ENCODE measurements around the gene PXDN.

Gene PXDN

GRCh38 chr2:1639086-1639858 lies 105.0 kb downstream of the PXDN start:
- no peak for TF ChIP-seq Cebpa-rat (IDR thresholded peaks at IDR 0.05)
- no peak overlapping the region for H3K4me3 ChIP-seq

GRCh38 chr2:1638281-1638860 lies 105.9 kb downstream of the PXDN start:
- Histone ChIP-seq H3K4me1 (no peaks in the 10 kb centered on the region), H3K4me2 (no peak overlapping the region), H3K9me3 (replicated peaks in 1 of 11) (no peaks in the 10 kb centered on the region), H3K27ac (no peak overlapping the region), H4K20me1 (peaks cover 0 to 92% (median 60%) of the 10 kb centered on the region in 11 experiments; a peak in 18 of 22 replicates), H3K9ac (no peak overlapping the region), H3K4me3 (no peak overlapping the region), H3K36me3 (peaks cover 96 to 100% (median 100%) of the 10 kb centered on the region in 11 experiments), H3K27me3 (no peaks in the 10 kb centered on the region)
- no peak for TF ChIP-seq Cebpa-rat (IDR thresholded peaks at IDR 0.05)

More at GRCh38 chr2:1639086-1639858, 105.0 kb downstream of the PXDN start:
- H3K27ac ChIP-seq, result no peak overlapping the region
- no peaks in the 10 kb centered on the region for H3K9me3 ChIP-seq (replicated peaks in 1 of 11)
- 0 out of 22 replicates have a peak overlapping the region, but pooled peaks of 1 of the 11 experiments have one; percentile 5 for H3K9ac ChIP-seq
- H3K36me3 ChIP-seq, result peaks cover 96 to 100% (median 99%) of the 10 kb centered on the region in 11 experiments
- H3K4me2 ChIP-seq, result no peak overlapping the region
- no peaks in the 10 kb centered on the region for H3K27me3 ChIP-seq
- H3K4me1 ChIP-seq, result no peaks in the 10 kb centered on the region
- peaks cover 0 to 86% (median 59%) of the 10 kb centered on the region in 11 experiments; a peak in 19 of 22 replicates for H4K20me1 ChIP-seq

GRCh38 chr2:1636791-1637415 lies 107.4 kb downstream of the PXDN start:
- no peak overlapping the region for H3K4me3 ChIP-seq
- no peaks in the 10 kb centered on the region for H3K9me3 ChIP-seq (replicated peaks in 1 of 11)
- no peaks in the 10 kb centered on the region for H3K4me1 ChIP-seq
- H3K27me3 ChIP-seq, result no peaks in the 10 kb centered on the region
- H3K4me2 ChIP-seq, result no peak overlapping the region
- H3K9ac ChIP-seq, result no peak overlapping the region
- peaks cover 0 to 82% (median 49%) of the 10 kb centered on the region in 11 experiments; a peak in 18 of 22 replicates for H4K20me1 ChIP-seq
- H3K36me3 ChIP-seq, result peaks cover 96 to 100% (median 100%) of the 10 kb centered on the region in 11 experiments
- TF ChIP-seq Cebpa-rat (IDR thresholded peaks at IDR 0.05), result no peak
- H3K27ac ChIP-seq, result no peak overlapping the region

GRCh38 chr2:1635823-1636222 lies 108.5 kb downstream of the PXDN start:
- H4K20me1 ChIP-seq, result peaks cover 0 to 77% (median 42%) of the 10 kb centered on the region in 11 experiments; a peak in 18 of 22 replicates
- H3K9ac ChIP-seq, result no peak overlapping the region
- H3K36me3 ChIP-seq, result peaks cover 95 to 100% (median 100%) of the 10 kb centered on the region in 11 experiments
- H3K4me3 ChIP-seq, result no peak overlapping the region
- TF ChIP-seq Cebpa-rat (IDR thresholded peaks at IDR 0.05), result no peak
- no peaks in the 10 kb centered on the region for H3K4me1 ChIP-seq
- H3K4me2 ChIP-seq, result no peak overlapping the region
- H3K27ac ChIP-seq, result no peak overlapping the region
- H3K27me3 ChIP-seq, result no peaks in the 10 kb centered on the region
- H3K9me3 ChIP-seq (replicated peaks in 1 of 11), result peaks cover 0 to 6% (median 0%) of the 10 kb centered on the region in 11 experiments; a peak in 1 of 22 replicates

GRCh38 chr2:1634681-1635341 lies 109.5 kb downstream of the PXDN start:
- Histone ChIP-seq H3K4me2 (no peak overlapping the region), H3K27ac (no peak overlapping the region), H3K9ac (no peak overlapping the region), H3K4me3 (no peak overlapping the region), H3K4me1 (no peaks in the 10 kb centered on the region), H3K27me3 (no peaks in the 10 kb centered on the region), H3K36me3 (peaks cover 92 to 100% (median 100%) of the 10 kb centered on the region in 11 experiments), H4K20me1 (peaks cover 0 to 67% (median 35%) of the 10 kb centered on the region in 11 experiments; a peak in 18 of 22 replicates), H3K9me3 (replicated peaks in 1 of 11) (peaks cover 1 to 14% (median 9%) of the 10 kb centered on the region in 11 experiments; a peak in 16 of 22 replicates)
- TF ChIP-seq Cebpa-rat (IDR thresholded peaks at IDR 0.05), result no peak

GRCh38 chr2:1633936-1634587 lies 110.3 kb downstream of the PXDN start:
- Histone ChIP-seq H3K9ac (no peak overlapping the region), H3K4me1 (peaks cover 0 to 5% (median 3%) of the 10 kb centered on the region in 10 experiments; a peak in 16 of 20 replicates), H3K36me3 (peaks cover 90 to 100% (median 97%) of the 10 kb centered on the region in 11 experiments), H3K4me3 (no peak overlapping the region), H3K4me2 (no peak overlapping the region), H3K9me3 (replicated peaks in 1 of 11) (peaks cover 6 to 21% (median 11%) of the 10 kb centered on the region in 11 experiments; a peak in 17 of 22 replicates), H3K27ac (no peak overlapping the region), H4K20me1 (peaks cover 0 to 60% (median 35%) of the 10 kb centered on the region in 11 experiments; a peak in 18 of 22 replicates), H3K27me3 (no peaks in the 10 kb centered on the region)
- TF ChIP-seq Cebpa-rat (IDR thresholded peaks at IDR 0.05), result no peak

GRCh38 chr2:1633092-1633671 lies 111.1 kb downstream of the PXDN start:
- peaks cover 0 to 5% (median 0%) of the 10 kb centered on the region in 11 experiments; a peak in 1 of 22 replicates for H3K27me3 ChIP-seq
- peaks cover 4 to 14% (median 12%) of the 10 kb centered on the region in 10 experiments; a peak in 19 of 20 replicates for H3K4me1 ChIP-seq
- no peak for TF ChIP-seq Cebpa-rat (IDR thresholded peaks at IDR 0.05)
- H3K4me2 ChIP-seq, result no peak overlapping the region
- H3K27ac ChIP-seq, result no peak overlapping the region
- peaks cover 81 to 93% (median 89%) of the 10 kb centered on the region in 11 experiments for H3K36me3 ChIP-seq
- peaks cover 6 to 22% (median 11%) of the 10 kb centered on the region in 11 experiments; a peak in 17 of 22 replicates for H3K9me3 ChIP-seq (replicated peaks in 1 of 11)
- H4K20me1 ChIP-seq, result peaks cover 0 to 51% (median 31%) of the 10 kb centered on the region in 11 experiments; a peak in 18 of 22 replicates
- H3K9ac ChIP-seq, result no peak overlapping the region
- no peak overlapping the region for H3K4me3 ChIP-seq

GRCh38 chr2:1632510-1632909 lies 111.8 kb downstream of the PXDN start:
- Histone ChIP-seq H3K4me1 (peaks cover 11 to 21% (median 19%) of the 10 kb centered on the region in 10 experiments), H3K36me3 (peaks cover 75 to 86% (median 82%) of the 10 kb centered on the region in 11 experiments), H3K4me3 (no peak overlapping the region), H3K27ac (no peak overlapping the region), H3K9me3 (replicated peaks in 1 of 11) (peaks cover 6 to 22% (median 11%) of the 10 kb centered on the region in 11 experiments; a peak in 17 of 22 replicates), H3K4me2 (no peak overlapping the region), H4K20me1 (peaks cover 0 to 44% (median 24%) of the 10 kb centered on the region in 11 experiments; a peak in 18 of 22 replicates), H3K9ac (no peak overlapping the region), H3K27me3 (peaks cover 0 to 11% (median 0%) of the 10 kb centered on the region in 11 experiments; a peak in 2 of 22 replicates)
- no peak for TF ChIP-seq Cebpa-rat (IDR thresholded peaks at IDR 0.05)

All from BLaER1 treated with 17β-estradiol and CSF1 and Interleukin-3, amounts not matched to agents 10 nM and 100 nM (cell line).